ENCODE results near the gene SMPDL3B.

Gene SMPDL3B

GRCh38 chr1:27934818-27935549, at the start of gene SMPDL3B:
SMPDL3B (plus strand) TSS chr1:27935000; CDS start chr1:27935184, 184 bp downstream.
- peak; percentile 67 for DNase-seq

GRCh38 chr1:27885114-27885528, 49.7 kb upstream of the SMPDL3B start:
- no peak for DNase-seq

- DNase-seq: no peak
These were observed 49.0 kb upstream of the SMPDL3B start for GRCh38 chr1:27885621-27886352.

- DNase-seq: no peak
These were observed 48.5 kb upstream of the SMPDL3B start for GRCh38 chr1:27886353-27886679.

GRCh38 chr1:27886744-27887143, 48.1 kb upstream of the SMPDL3B start:
- DNase-seq: no peak

- DNase-seq: no peak
These were observed 47.4 kb upstream of the SMPDL3B start for GRCh38 chr1:27887215-27888021.

GRCh38 chr1:27889506-27889905, 45.3 kb upstream of the SMPDL3B start:
- DNase-seq: no peak

- DNase-seq: no peak
These were observed 43.5 kb upstream of the SMPDL3B start for GRCh38 chr1:27891196-27891889.

GRCh38 chr1:27894521-27894920, 40.3 kb upstream of the SMPDL3B start:
- no peak for DNase-seq

GRCh38 chr1:27906759-27907158, 28.0 kb upstream of the SMPDL3B start:
- DNase-seq: no peak

GRCh38 chr1:27912429-27912828, 22.4 kb upstream of the SMPDL3B start:
- no peak for DNase-seq

GRCh38 chr1:27915082-27915575, 19.7 kb upstream of the SMPDL3B start:
- no peak for DNase-seq

GRCh38 chr1:27922272-27922671, 12.5 kb upstream of the SMPDL3B start:
- DNase-seq: no peak

- no peak for DNase-seq
These were observed 6.4 kb upstream of the SMPDL3B start for GRCh38 chr1:27928216-27928954.

- no peak for DNase-seq
These were observed 3.6 kb upstream of the SMPDL3B start for GRCh38 chr1:27931184-27931583.

GRCh38 chr1:27931759-27932158, 3.0 kb upstream of the SMPDL3B start:
- peak; percentile 3 for DNase-seq

GRCh38 chr1:27935721-27936120, 921 bp downstream of the SMPDL3B start:
- peak; percentile 26 for DNase-seq

GRCh38 chr1:27936370-27936769, 1.6 kb downstream of the SMPDL3B start:
- DNase-seq: no peak

- no peak for DNase-seq
These were observed 2.7 kb downstream of the SMPDL3B start for GRCh38 chr1:27937524-27937836.

GRCh38 chr1:27938488-27938887, 3.7 kb downstream of the SMPDL3B start:
- DNase-seq: no peak

- DNase-seq: no peak
These were observed 5.5 kb downstream of the SMPDL3B start for GRCh38 chr1:27940297-27940696.

- DNase-seq: no peak
These were observed 6.2 kb downstream of the SMPDL3B start for GRCh38 chr1:27940870-27941560.
